ENCODE data around the gene EEPD1.

- TF ChIP-seq POLR2A (IDR thresholded peaks at IDR 0.05; ENCODE audit: low read depth, low read length) (no peak), TAF1 (IDR thresholded peaks at IDR 0.05; ENCODE audit: low read depth, low read length) (no peak), POLR2AphosphoS5 (IDR thresholded peaks at IDR 0.05; ENCODE audit: low read depth, low read length) (no peak), POU2F2 (IDR thresholded peaks at IDR 0.05; ENCODE audit: low read depth, low read length) (no peak), SPI1 (IDR thresholded peaks at IDR 0.05; ENCODE audit: low read depth, low read length) (no peak)
Measured at GRCh38 chr7:36265680-36266079, 112.6 kb downstream of the EEPD1 start.
